Vagina (tissue), 2 donors: ENCODE results near the gene DEFB132.

Experiments used
- POLR2A ChIP-seq, 2 donors: fragments of 450-650 bp; IDR thresholded peaks; one replicate each; pipeline ENCODE4 v1.6.1; 2017; ENCODE audit warnings: antibody characterized with exemption in 2 of 2, mild to moderate bottlenecking in 2 of 2, moderate library complexity in 2 of 2
- POLR2AphosphoS5 ChIP-seq, 2 donors: sonication (generic); formaldehyde crosslinking; IDR thresholded peaks; one replicate each; pipeline ENCODE4 v1.9.0; 2017; ENCODE audit warnings: antibody characterized with exemption in 2 of 2, mild to moderate bottlenecking in 2 of 2, low read depth in 1 of 2; ENCODE audit not compliant: insufficient read depth in 1 of 2
- TF ChIP-seq, protein P1 (sequence below), 3 experiments: fragments of 450-650 bp in 2 of 3; fragments of 200-600 bp in 1 of 3; sonication (generic) in 1 of 3; IDR thresholded peaks; one replicate each; pipeline ENCODE4 v1.5.1; 2017 to 2019; ENCODE audit warnings: antibody characterized with exemption in 3 of 3, mild to moderate bottlenecking in 2 of 3, moderate library complexity in 2 of 3

- TF ChIP-seq, protein P1, sequence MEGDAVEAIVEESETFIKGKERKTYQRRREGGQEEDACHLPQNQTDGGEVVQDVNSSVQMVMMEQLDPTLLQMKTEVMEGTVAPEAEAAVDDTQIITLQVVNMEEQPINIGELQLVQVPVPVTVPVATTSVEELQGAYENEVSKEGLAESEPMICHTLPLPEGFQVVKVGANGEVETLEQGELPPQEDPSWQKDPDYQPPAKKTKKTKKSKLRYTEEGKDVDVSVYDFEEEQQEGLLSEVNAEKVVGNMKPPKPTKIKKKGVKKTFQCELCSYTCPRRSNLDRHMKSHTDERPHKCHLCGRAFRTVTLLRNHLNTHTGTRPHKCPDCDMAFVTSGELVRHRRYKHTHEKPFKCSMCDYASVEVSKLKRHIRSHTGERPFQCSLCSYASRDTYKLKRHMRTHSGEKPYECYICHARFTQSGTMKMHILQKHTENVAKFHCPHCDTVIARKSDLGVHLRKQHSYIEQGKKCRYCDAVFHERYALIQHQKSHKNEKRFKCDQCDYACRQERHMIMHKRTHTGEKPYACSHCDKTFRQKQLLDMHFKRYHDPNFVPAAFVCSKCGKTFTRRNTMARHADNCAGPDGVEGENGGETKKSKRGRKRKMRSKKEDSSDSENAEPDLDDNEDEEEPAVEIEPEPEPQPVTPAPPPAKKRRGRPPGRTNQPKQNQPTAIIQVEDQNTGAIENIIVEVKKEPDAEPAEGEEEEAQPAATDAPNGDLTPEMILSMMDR (IDR thresholded peaks at IDR 0.05), result no peak
- TF ChIP-seq POLR2A (IDR thresholded peaks at IDR 0.05) (no peak), POLR2AphosphoS5 (IDR thresholded peaks at IDR 0.05; ENCODE audit: insufficient read depth in 1 of 2, low read depth in 1 of 2) (peak in 1 of 2 donors; percentile 15)
Observed at GRCh38 chr20:308427-309038, 51.0 kb downstream of the DEFB132 start.
